OCI-LY3 (cell line): Measurements from ENCODE around the gene PTCHD4.

Source experiments
- EZH2phosphoT487 ChIP-seq: fragments of 200-600 bp; shearing (Covaris generic); IDR thresholded peaks from 2 replicates; pipeline ENCODE4 v1.6.1; 2018; ENCODE audit warnings: antibody characterized with exemption, mixed run types, low read depth
- TF ChIP-seq, protein P1 (sequence below): fragments of 200-600, 300-600 bp; sonication (generic); IDR thresholded peaks from 2 replicates; pipeline ENCODE4 v1.5.1; 2014; ENCODE audit warnings: antibody characterized with exemption, low read length, low read depth

GRCh38 chr6:48134246-48134645 lies 23.2 kb upstream of the PTCHD4 start:
- TF ChIP-seq, protein P1, sequence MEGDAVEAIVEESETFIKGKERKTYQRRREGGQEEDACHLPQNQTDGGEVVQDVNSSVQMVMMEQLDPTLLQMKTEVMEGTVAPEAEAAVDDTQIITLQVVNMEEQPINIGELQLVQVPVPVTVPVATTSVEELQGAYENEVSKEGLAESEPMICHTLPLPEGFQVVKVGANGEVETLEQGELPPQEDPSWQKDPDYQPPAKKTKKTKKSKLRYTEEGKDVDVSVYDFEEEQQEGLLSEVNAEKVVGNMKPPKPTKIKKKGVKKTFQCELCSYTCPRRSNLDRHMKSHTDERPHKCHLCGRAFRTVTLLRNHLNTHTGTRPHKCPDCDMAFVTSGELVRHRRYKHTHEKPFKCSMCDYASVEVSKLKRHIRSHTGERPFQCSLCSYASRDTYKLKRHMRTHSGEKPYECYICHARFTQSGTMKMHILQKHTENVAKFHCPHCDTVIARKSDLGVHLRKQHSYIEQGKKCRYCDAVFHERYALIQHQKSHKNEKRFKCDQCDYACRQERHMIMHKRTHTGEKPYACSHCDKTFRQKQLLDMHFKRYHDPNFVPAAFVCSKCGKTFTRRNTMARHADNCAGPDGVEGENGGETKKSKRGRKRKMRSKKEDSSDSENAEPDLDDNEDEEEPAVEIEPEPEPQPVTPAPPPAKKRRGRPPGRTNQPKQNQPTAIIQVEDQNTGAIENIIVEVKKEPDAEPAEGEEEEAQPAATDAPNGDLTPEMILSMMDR = no peak
- TF ChIP-seq EZH2phosphoT487 = no peak
